WI38 (cell line): ENCODE measurements around the gene AKAP13.

ENCODE experiments used
- H3K4me3 ChIP-seq: 2 replicates; pipeline ENCODE4 v1.5.1; 2011; ENCODE audit warnings: low read depth, mild to moderate bottlenecking, control low read depth, low read length
- TF ChIP-seq, protein P1 (sequence below): IDR thresholded peaks from 2 replicates; pipeline ENCODE4 v1.5.1; 2012; ENCODE audit warnings: low read depth, mild to moderate bottlenecking, control low read depth, low read length

AKAP13 gene

DNA sequence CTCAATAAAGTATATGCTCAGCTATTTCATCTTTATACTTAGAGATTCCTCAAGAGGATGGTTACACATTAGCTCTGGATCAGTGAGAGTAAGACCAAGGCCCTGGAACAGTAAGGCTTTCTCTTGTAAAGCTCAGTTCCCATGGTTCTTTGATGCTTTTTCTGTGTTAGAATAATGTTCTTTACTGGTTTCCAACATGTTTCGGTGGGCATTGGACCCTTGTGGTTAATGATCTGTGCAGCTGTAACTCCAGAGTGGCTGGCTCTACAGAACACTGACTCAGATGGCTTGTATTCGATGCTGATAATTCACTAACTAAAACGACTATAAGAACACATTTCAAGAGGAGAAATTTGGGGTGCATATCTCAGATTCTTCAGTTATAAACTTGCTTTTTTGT is 114.7 kb downstream of the AKAP13 start:
- TF ChIP-seq, protein P1, sequence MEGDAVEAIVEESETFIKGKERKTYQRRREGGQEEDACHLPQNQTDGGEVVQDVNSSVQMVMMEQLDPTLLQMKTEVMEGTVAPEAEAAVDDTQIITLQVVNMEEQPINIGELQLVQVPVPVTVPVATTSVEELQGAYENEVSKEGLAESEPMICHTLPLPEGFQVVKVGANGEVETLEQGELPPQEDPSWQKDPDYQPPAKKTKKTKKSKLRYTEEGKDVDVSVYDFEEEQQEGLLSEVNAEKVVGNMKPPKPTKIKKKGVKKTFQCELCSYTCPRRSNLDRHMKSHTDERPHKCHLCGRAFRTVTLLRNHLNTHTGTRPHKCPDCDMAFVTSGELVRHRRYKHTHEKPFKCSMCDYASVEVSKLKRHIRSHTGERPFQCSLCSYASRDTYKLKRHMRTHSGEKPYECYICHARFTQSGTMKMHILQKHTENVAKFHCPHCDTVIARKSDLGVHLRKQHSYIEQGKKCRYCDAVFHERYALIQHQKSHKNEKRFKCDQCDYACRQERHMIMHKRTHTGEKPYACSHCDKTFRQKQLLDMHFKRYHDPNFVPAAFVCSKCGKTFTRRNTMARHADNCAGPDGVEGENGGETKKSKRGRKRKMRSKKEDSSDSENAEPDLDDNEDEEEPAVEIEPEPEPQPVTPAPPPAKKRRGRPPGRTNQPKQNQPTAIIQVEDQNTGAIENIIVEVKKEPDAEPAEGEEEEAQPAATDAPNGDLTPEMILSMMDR: no peak

DNA sequence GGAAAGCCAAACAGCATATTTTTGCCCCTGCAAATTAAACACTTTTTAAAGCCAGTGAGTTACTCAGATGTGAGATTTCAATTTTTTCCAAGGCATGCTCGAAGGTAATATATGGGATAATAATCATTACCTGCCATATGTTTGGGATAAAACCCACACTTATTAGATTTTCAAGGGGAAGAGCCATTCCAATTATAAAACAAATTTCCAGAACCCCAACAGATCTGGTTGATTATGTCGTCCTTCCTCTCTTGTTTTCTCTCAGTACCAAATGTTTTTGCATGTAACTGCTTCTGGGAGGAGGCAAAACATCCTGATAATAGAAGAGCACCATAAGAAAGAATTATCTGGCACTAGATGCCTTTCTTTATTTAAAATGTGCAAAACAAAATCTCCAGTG is 115.1 kb downstream of the AKAP13 start:
- TF ChIP-seq, protein P1: no peak
- H3K4me3 ChIP-seq: no peak overlapping the region

More for the DNA sequence above, 114.7 kb downstream of the AKAP13 start:
- no peak overlapping the region for H3K4me3 ChIP-seq

DNA sequence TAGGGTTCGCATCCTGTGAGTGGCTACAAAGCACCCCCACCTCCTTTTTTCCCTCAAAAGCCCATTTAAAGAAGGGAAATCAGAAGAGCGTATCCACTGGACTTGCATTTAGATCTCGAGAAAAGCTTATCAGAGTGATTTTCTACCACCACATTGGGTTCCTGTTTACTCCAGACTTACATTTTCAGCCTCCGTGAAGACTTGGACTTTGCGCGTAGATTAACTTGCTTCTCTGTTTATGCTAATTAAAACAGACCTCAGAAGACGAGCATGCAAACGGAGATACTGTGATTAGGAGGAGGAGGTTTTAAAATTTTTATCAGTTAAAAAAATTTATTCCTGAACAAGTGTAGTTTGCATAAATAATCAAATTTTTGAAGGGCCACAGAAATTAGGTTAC is 115.7 kb downstream of the AKAP13 start:
- TF ChIP-seq, protein P1: no peak
- no peak overlapping the region for H3K4me3 ChIP-seq

DNA sequence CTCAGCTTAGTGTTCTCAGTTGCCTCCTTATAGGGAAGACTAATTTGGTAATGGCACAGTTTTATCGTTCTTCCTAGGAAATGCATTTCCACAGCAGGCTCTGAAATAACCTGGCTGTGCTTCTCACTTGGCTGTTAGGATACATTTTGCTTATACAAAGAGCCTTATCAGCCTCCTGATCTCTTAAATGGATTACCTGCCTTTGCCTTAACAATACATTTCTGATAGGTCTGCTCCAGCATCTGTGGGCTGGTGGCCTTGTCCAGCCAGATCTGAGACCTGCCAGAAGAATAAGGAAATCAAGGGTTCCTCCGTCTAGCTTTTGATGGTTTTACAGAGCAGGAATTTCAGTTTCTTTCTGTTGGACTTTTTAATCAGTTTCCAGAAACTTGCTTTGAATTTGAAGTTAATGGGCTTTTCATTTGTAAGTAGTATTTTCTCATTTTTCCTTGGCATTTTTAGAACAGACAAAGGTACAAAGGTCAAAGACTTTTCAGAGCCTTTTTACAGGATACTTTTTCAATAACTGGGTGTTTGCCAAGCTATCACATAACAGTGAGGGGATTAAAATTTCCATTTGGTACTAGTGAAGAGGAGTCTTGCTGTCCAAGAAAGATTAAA is 116.3 kb downstream of the AKAP13 start:
- no peak overlapping the region for H3K4me3 ChIP-seq
- TF ChIP-seq, protein P1: no peak

- H3K4me3 ChIP-seq: no peak overlapping the region
- TF ChIP-seq, protein P1: no peak
Observed at GRCh38 chr15:85497172-85497569, 116.8 kb downstream of the AKAP13 start.

DNA sequence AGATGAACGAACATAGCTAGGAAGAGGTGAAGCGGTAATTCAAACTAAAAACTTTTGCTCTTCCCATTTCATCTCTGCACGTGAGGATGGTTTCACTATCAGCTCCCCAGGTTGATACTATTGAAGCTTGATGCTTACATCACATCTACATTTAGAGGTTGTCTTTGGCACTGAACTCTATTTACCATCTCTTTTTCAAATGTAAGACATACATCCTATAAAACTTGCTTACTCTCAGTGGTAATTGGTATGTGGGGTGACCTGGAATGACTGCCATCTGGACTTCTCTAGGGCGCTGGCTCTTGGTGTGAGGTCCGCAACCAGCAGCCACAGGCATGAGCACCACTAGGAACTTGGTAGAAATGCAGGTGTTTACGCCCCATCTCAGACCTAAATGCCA is 118.1 kb downstream of the AKAP13 start:
- H3K4me3 ChIP-seq: no peak overlapping the region
- TF ChIP-seq, protein P1: no peak

GRCh38 chr15:85499371-85499887 is 119.0 kb downstream of the AKAP13 start:
- TF ChIP-seq, protein P1: no peak
- no peak overlapping the region for H3K4me3 ChIP-seq
